Neural cell (in vitro differentiated cells): Measurements from ENCODE around the gene ADCY7. TPM values are rescaled to one million over a fixed set of nuclear protein-coding genes. Genes with fewer than 3 reads are reported as not detected.

Source experiments
- H2AFZ ChIP-seq: fragments of 200-600, 300-800 bp; sonication (generic), shearing (Covaris generic); 2 replicates; pipeline ENCODE4 v1.6.0; 2014; ENCODE audit warnings: low read depth, mild to moderate bottlenecking, antibody characterized with exemption, low read length, moderate library complexity
- H3F3A ChIP-seq: fragments of 200-600 bp; shearing (Covaris generic); 2 replicates; pipeline ENCODE4 v1.6.1; 2016; ENCODE audit warnings: mild to moderate bottlenecking, moderate library complexity, mixed read lengths, antibody characterized with exemption, low read length; ENCODE audit not compliant: insufficient read depth, poor library complexity, severe bottlenecking
- H3K27ac ChIP-seq: fragments of 200-600, 300-800 bp; sonication (generic), shearing (Covaris generic); 2 replicates; pipeline ENCODE4 v1.5.1; 2014; ENCODE audit warnings: mild to moderate bottlenecking, low read length, moderate library complexity
- H3K27me3 ChIP-seq: fragments of 300-800, 200-600 bp; sonication (generic), shearing (Covaris generic); 2 replicates; pipeline ENCODE4 v1.6.0; 2014; ENCODE audit warnings: mild to moderate bottlenecking, low read depth, low read length, moderate library complexity; ENCODE audit not compliant: insufficient read depth
- H3K36me3 ChIP-seq: fragments of 300-800, 200-600 bp; sonication (generic), shearing (Covaris generic); 2 replicates; pipeline ENCODE4 v1.5.1; 2014; ENCODE audit warnings: mild to moderate bottlenecking, antibody characterized with exemption, low read length, moderate library complexity; ENCODE audit not compliant: insufficient read depth
- H3K4me2 ChIP-seq: fragments of 300-800, 200-600 bp; sonication (generic), shearing (Covaris generic); 2 replicates; pipeline ENCODE4 v1.6.0; 2014; ENCODE audit warnings: mild to moderate bottlenecking, low read length
- H3K4me3 ChIP-seq: fragments of 300-800, 200-600 bp; sonication (generic), shearing (Covaris generic); 2 replicates; pipeline ENCODE4 v1.5.1; 2014; ENCODE audit warnings: mild to moderate bottlenecking, low read length, moderate library complexity
- H3K79me2 ChIP-seq: fragments of 200-600 bp; shearing (Covaris generic); replicated peaks from 2 replicates; pipeline ENCODE4 v1.6.0; 2014; ENCODE audit warnings: mild to moderate bottlenecking, low read length, moderate library complexity; ENCODE audit not compliant: insufficient read depth
- H3K9ac ChIP-seq: fragments of 300-800, 200-600 bp; sonication (generic), shearing (Covaris generic); 2 replicates; pipeline ENCODE4 v1.6.1; 2016; ENCODE audit warnings: mild to moderate bottlenecking, low read length, mixed read lengths
- H3K9me2 ChIP-seq: fragments of 200-600 bp; shearing (Covaris generic); 2 replicates; pipeline ENCODE4 v1.6.1; 2016; ENCODE audit warnings: mild to moderate bottlenecking, low read length, mixed read lengths; ENCODE audit not compliant: insufficient read depth
- H3K9me3 ChIP-seq: fragments of 200-600, 300-800 bp; sonication (generic), shearing (Covaris generic); 2 replicates; pipeline ENCODE4 v1.6.1; 2016; ENCODE audit warnings: mild to moderate bottlenecking, mixed run types, low read length, moderate library complexity, mixed read lengths
- H4K20me1 ChIP-seq: fragments of 200-600 bp; shearing (Covaris generic); 2 replicates; pipeline ENCODE4 v1.6.1; 2016; ENCODE audit warnings: mild to moderate bottlenecking, mixed run types; ENCODE audit not compliant: insufficient read depth
- CTCF ChIP-seq: fragments of 450-650 bp; IDR thresholded peaks from 2 replicates; pipeline ENCODE4 v1.5.1; 2014; ENCODE audit warnings: antibody characterized with exemption, mild to moderate bottlenecking, moderate library complexity; ENCODE audit not compliant: poor library complexity, severe bottlenecking
- EP300 ChIP-seq: fragments of 450-650 bp; conservative IDR thresholded peaks from 2 replicates; pipeline ENCODE4 v1.6.1; 2014; ENCODE audit warnings: antibody characterized with exemption, mild to moderate bottlenecking, moderate library complexity; ENCODE audit not compliant: poor library complexity, severe bottlenecking
- EZH2 ChIP-seq: fragments of 200-600, 300-800 bp; shearing (Covaris generic), sonication (generic); IDR thresholded peaks from 2 replicates; pipeline ENCODE4 v1.6.1; 2014; ENCODE audit warnings: antibody characterized with exemption, low read length, borderline replicate concordance, mild to moderate bottlenecking; ENCODE audit not compliant: insufficient read depth, poor library complexity, severe bottlenecking
- MXI1 ChIP-seq: fragments of 450-650 bp; conservative IDR thresholded peaks from 2 replicates; pipeline ENCODE4 v1.6.1; 2014; ENCODE audit warnings: antibody characterized with exemption, mild to moderate bottlenecking; ENCODE audit not compliant: poor library complexity, severe bottlenecking
- POLR2AphosphoS5 ChIP-seq: IDR thresholded peaks from 2 replicates; pipeline ENCODE4 v1.6.1; 2012
- RAD21 ChIP-seq: fragments of 450-650 bp; conservative IDR thresholded peaks from 2 replicates; pipeline ENCODE4 v1.6.1; 2014; ENCODE audit warnings: antibody characterized with exemption, mild to moderate bottlenecking, moderate library complexity
- REST ChIP-seq: IDR thresholded peaks from 2 replicates; pipeline ENCODE4 v1.6.1; 2012; ENCODE audit warnings: borderline replicate concordance
- SMC3 ChIP-seq: fragments of 450-650 bp; conservative IDR thresholded peaks from 2 replicates; pipeline ENCODE4 v1.6.1; 2014; ENCODE audit warnings: antibody characterized with exemption, mild to moderate bottlenecking, moderate library complexity; ENCODE audit not compliant: poor library complexity
- TAF1 ChIP-seq: IDR thresholded peaks from 2 replicates; pipeline ENCODE4 v1.6.1; 2012; ENCODE audit warnings: low read depth
- polyA plus RNA-seq: library from polyadenylated mRNA; depleted of rRNA; stranded (reverse); fragments of >200 nt; gene quantifications from 2 replicates; pipeline ENCODE4 v1.2.3, GENCODE V29; 2014

ADCY7 gene
- polyA plus RNA-seq, 1 donor from 2014 or later, result 2.0 TPM

- TF ChIP-seq REST (no peak), EP300 (no peak), CTCF (no peak), EZH2 (no peak), POLR2AphosphoS5 (no peak), RAD21 (no peak), TAF1 (no peak), SMC3 (no peak), MXI1 (no peak)
- no peaks in the 10 kb centered on the region for H3K36me3 ChIP-seq
Measured at GRCh38 chr16:50326264-50326663, 59.9 kb downstream of the ADCY7 start.

GRCh38 chr16:50326835-50327465 lies 60.6 kb downstream of the ADCY7 start:
- no peaks in the 10 kb centered on the region for H3K79me2 ChIP-seq
- H3F3A ChIP-seq, result no peaks in the 10 kb centered on the region
- no peak overlapping the region for H3K4me2 ChIP-seq
- no peaks in the 10 kb centered on the region for H4K20me1 ChIP-seq
- no peak overlapping the region for H3K9ac ChIP-seq
- TF ChIP-seq CTCF (peak; percentile 17), POLR2AphosphoS5 (no peak), MXI1 (no peak), SMC3 (no peak)
- no peak overlapping the region for H2AFZ ChIP-seq
- no peak overlapping the region for H3K27ac ChIP-seq
- no peaks in the 10 kb centered on the region for H3K27me3 ChIP-seq
- no peaks in the 10 kb centered on the region for H3K36me3 ChIP-seq
- no peaks in the 10 kb centered on the region for H3K9me2 ChIP-seq
- H3K9me3 ChIP-seq, result no peaks in the 10 kb centered on the region
- no peak overlapping the region for H3K4me3 ChIP-seq

More at GRCh38 chr16:50326264-50326663, 59.9 kb downstream of the ADCY7 start:
- Histone ChIP-seq H2AFZ (no peak overlapping the region), H3K4me3 (no peak overlapping the region), H3K27ac (no peak overlapping the region), H3K4me2 (no peak overlapping the region), H3K79me2 (no peaks in the 10 kb centered on the region), H3K27me3 (no peaks in the 10 kb centered on the region), H4K20me1 (no peaks in the 10 kb centered on the region), H3F3A (no peaks in the 10 kb centered on the region), H3K9ac (no peak overlapping the region), H3K9me3 (no peaks in the 10 kb centered on the region), H3K9me2 (no peaks in the 10 kb centered on the region)
